Fibroblast of villous mesenchyme (primary cell): ENCODE measurements around the gene LRRC8B. TPM values are rescaled to one million over a fixed set of nuclear protein-coding genes. Genes with fewer than 3 reads are reported as not detected.

ENCODE experiments used
- DNase-seq: peaks from one replicate; pipeline ENCODE4 v3.0.0-alpha.2; 2010; ENCODE audit warnings: low read depth
- H3K4me3 ChIP-seq: 2 replicates; pipeline ENCODE4 v1.5.1; 2011; ENCODE audit warnings: low read depth, mild to moderate bottlenecking, low read length
- total RNA-seq: library from RNA; depleted of rRNA; stranded (reverse); fragments of >200 nt; gene quantifications from 2 replicates; pipeline ENCODE4 v1.2.3, GENCODE V29; 2012
- TF ChIP-seq, protein P1 (sequence below): IDR thresholded peaks from 2 replicates; pipeline ENCODE4 v1.5.1; 2012; ENCODE audit warnings: low read depth, mild to moderate bottlenecking, low read length; ENCODE audit not compliant: insufficient read depth

LRRC8B gene
- total RNA-seq, 1 donor, result 0.86 TPM

DNA sequence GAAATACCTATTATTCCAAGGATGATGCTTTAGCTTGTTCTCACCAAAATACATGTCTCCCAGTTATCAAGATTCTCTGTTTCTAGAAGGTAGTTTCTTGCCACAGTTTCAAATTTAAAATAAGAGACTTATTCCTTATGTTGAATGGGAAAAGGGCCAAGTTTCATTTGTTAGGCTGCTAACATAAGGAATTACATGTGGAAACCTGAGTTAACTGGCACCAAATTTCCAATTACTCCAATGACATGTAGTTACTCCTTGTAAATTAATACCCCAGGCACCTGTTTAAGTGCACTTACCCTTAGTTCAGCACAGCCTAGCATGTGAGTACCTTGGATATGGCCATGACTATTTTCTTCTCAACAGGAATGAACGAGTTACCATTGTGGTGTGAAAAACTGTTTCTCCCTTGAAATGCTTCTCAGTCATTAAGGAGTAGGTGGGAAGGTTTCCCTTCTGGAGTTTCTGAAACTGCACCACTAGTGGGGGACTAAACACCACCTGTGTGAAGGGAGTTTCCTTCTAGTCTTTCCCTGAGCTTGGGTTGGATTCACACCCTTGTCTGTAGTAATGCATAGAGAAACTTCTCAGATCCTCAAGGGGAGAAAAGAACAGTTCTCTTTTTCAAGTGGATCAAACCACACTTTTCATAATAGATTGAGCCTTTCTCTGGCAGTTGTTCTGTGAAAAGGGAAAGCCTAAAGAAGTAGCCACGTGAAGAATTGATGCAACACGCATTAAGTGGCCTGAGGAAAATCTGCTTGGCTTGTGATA, 76.0 kb downstream of the LRRC8B start:
- no peak overlapping the region for H3K4me3 ChIP-seq
- TF ChIP-seq, protein P1, sequence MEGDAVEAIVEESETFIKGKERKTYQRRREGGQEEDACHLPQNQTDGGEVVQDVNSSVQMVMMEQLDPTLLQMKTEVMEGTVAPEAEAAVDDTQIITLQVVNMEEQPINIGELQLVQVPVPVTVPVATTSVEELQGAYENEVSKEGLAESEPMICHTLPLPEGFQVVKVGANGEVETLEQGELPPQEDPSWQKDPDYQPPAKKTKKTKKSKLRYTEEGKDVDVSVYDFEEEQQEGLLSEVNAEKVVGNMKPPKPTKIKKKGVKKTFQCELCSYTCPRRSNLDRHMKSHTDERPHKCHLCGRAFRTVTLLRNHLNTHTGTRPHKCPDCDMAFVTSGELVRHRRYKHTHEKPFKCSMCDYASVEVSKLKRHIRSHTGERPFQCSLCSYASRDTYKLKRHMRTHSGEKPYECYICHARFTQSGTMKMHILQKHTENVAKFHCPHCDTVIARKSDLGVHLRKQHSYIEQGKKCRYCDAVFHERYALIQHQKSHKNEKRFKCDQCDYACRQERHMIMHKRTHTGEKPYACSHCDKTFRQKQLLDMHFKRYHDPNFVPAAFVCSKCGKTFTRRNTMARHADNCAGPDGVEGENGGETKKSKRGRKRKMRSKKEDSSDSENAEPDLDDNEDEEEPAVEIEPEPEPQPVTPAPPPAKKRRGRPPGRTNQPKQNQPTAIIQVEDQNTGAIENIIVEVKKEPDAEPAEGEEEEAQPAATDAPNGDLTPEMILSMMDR, result no peak
- no peak for DNase-seq

DNA sequence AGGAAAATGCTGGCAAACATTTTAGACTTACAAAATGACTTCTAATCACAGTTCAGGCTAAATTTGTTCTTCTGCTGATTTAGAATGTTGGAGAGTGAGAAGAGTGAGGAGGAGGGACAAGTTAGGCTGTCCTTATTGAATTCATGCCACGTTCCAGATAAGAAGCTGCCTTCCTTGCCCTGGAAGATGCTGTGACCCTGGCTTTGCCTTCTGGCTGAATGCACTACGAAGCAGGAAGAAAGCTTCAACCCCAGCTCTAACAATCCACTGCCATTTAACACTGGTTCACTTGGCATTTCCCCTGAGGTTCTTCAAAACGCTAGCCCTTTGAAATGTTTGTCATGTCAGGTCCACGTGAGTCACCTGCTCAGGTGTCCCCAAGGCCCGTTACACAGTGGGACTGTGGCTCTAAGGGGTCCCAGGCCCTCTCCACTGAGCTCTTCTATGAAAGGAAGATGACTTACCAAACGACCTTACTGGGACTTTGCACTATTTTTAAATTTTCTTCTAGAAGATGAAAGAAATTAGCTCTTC, 78.3 kb downstream of the LRRC8B start:
- TF ChIP-seq, protein P1, result no peak
- H3K4me3 ChIP-seq, result no peak overlapping the region
- DNase-seq, result no peak

DNA sequence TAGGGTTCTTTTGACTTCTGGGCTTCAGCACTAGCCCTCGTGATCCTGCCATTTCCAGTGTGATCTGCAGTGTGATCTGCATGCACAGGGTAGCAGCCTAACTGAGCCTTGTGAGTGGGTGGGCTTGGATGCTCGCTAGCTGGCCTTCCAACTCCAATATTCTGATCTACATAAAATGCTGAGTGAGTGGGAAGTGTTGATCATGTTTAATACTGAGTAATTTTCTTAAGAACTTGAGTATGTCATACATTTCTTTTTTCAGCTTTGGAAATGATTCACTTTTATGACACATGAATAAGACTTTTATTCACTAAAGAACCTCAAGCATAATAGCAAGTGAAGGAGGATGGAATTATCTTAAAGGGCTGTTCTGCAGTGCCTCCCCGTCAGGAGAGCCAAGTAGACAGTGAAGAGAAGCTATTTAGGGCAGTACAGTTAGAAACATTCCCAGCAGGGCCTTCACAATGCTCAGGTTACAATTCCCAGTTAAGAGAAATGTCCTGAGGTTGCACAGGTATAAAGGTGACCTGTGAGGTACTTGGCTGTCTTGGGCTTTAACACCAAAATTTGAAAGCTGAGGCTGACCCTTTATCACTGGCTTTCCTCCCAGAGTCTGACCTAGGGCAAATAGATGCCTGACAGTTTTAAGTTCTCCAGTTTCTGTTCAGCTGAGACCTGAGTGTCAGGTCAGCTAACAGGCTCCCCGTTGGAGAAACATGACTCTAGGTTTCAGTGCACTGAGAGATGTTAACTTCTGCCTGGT, 79.2 kb downstream of the LRRC8B start:
- H3K4me3 ChIP-seq, result no peak overlapping the region
- no peak for DNase-seq
- TF ChIP-seq, protein P1, result no peak

DNA sequence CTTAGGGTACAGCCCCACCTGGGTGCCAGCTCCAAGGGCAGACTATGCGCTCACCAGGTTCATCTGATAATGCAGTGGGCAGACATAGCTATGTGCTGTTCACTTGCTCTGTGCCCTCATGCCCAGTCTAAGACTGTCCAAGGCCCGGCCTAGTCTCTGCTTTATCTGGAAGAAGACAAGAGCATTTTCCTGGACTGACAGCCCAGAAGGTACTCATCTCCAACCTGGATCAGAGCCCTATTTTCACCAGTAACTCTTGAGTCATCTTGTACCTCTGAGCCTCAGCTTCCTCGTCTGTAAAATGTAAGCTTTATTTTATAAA, 79.7 kb downstream of the LRRC8B start:
- TF ChIP-seq, protein P1, result no peak
- H3K4me3 ChIP-seq, result no peak overlapping the region
- DNase-seq, result no peak

DNA sequence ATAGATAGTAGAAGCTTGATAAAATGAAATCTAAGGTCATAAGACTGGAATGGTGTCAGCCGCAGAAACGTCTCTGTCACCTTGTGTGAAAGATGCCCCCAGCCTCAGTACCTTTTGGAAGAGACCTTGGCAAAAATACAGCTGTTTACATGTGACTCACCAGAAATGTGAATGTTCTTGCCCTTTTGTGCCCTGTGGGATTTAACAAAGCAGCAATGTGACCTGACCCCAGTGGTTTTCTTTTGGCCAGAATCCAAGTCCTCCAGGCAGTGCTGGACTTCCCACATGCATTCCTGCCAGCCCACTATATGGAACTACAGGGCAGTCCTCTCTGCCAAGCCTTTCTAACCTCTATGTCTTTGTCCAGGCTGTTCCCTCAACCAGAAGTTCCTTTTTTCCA, 81.1 kb downstream of the LRRC8B start:
- TF ChIP-seq, protein P1, result no peak
- peak; percentile 83 for DNase-seq
- no peak overlapping the region for H3K4me3 ChIP-seq

DNA sequence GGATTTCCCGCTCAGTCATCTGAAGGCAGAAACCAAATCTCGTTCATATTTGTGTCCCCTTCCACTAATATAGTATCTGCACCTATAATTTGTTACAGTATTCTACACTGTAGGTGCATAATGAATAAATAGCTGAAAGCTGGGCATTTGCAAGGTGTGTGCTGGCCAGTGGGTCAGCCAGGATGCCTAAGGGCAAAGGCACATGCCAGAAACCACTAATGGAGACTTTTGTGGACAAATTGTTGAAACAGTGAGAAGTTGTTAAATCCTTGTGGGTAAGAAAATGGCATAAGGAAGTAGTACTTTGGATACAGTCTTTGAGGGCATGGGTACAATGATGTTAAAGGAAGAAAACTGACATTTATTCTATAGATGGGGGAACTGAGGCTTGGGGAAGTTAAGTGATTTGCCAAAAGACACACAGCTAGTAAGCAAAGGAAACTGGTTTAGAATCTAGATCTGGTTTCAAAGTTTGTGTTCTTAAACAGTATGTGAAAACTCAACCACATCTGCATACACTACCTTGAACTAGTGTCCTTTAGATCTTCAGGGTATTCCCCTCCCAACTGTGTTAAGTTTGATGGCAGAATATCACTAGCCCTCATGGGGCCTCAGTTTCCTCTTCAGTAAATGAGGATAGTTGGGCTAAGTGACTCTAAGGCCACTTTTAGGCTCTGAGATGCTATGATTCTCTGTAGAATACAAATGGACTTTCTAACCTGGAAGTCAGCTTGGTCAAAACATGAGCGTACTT, 81.8 kb downstream of the LRRC8B start:
- no peak for DNase-seq
- TF ChIP-seq, protein P1, result no peak
- H3K4me3 ChIP-seq, result no peak overlapping the region
